GM12878 (cell line): Measurements from ENCODE around the gene FAM171A1. TPM values are rescaled to one million over a fixed set of nuclear protein-coding genes. Genes with fewer than 3 reads are reported as not detected.

Source experiments
- ATAC-seq: fragments of 200-7000 bp; cut with Tn5 transposase; 3 replicates; pipeline ENCODE4 v1.9.1; 2020; ENCODE audit warnings: mild to moderate bottlenecking, moderate library complexity
- BruUV-seq: library from RNA; stranded (reverse); fragments of 400-500 nt; replicated peaks from 2 replicates; lab custom pipeline; 2021; lab: Mats Ljungman, UMichigan
- CTCF ChIA-PET: fragments of 300-600 bp; sonication (Branson Sonifier 250); formaldehyde crosslinking; extraction: SDS; loops from one replicate; lab custom pipeline; 2021; ENCODE audit warnings: inconsistent platforms; lab: Yijun Ruan, JAX
- POLR2A ChIA-PET: fragments of 350-600 bp; formaldehyde crosslinking; extraction: SDS; loops from one replicate; lab custom pipeline; 2021; ENCODE audit warnings: inconsistent platforms; lab: Charles Lee
- RAD21 ChIA-PET: fragments of 300-600 bp; sonication (Branson Sonifier 250); formaldehyde crosslinking; loops from one replicate; lab custom pipeline; 2023; ENCODE audit warnings: antibody characterized with exemption; ENCODE audit not compliant: unreplicated experiment; lab: Charles Lee
- SMC1A ChIA-PET: fragments of 300-600 bp; sonication (Branson Sonifier 250); formaldehyde crosslinking; loops from one replicate; lab custom pipeline; 2023; ENCODE audit not compliant: unreplicated experiment, uncharacterized antibody; lab: Charles Lee
- DNase-seq: peaks from one replicate; pipeline ENCODE4 v3.0.0-alpha.2; 2011; ENCODE audit warnings: low read depth, low spot score
- FAIRE-seq: peaks from 3 replicates; lab custom pipeline; 2011; peaks lifted over from hg19 to GRCh38; lab: Jason Lieb, UNC
- H2AFZ ChIP-seq: 2 replicates; pipeline ENCODE4 v1.6.0; 2011; ENCODE audit warnings: low read depth, low read length, control low read depth; ENCODE audit not compliant: control insufficient read depth
- H3K27ac ChIP-seq: 2 replicates; pipeline ENCODE4 v1.5.1; 2011; ENCODE audit warnings: control low read depth; ENCODE audit not compliant: control insufficient read depth, insufficient read depth
- H3K27me3 ChIP-seq, 2 experiments: replicated peaks in 1 of 2; 2 replicates each; pipeline versions ENCODE4 v1.6.0 to v1.6.1; 2011; ENCODE audit warnings: low read length in 1 of 2; ENCODE audit not compliant: control insufficient read depth in 2 of 2, insufficient read depth in 2 of 2
- H3K36me3 ChIP-seq, 2 experiments: 2 replicates each; pipeline ENCODE4 v1.5.1; 2011; ENCODE audit warnings: low read length in 1 of 2; ENCODE audit not compliant: control insufficient read depth in 2 of 2, insufficient read depth in 2 of 2
- H3K4me1 ChIP-seq: 2 replicates; pipeline ENCODE4 v1.6.1; 2011; ENCODE audit warnings: mild to moderate bottlenecking, low read length, moderate library complexity, mixed read lengths; ENCODE audit not compliant: control insufficient read depth, insufficient read depth
- H3K4me2 ChIP-seq: 2 replicates; pipeline ENCODE4 v1.6.0; 2011; ENCODE audit warnings: control low read depth; ENCODE audit not compliant: control insufficient read depth, insufficient read depth
- H3K4me3 ChIP-seq: fragments of 200-600 bp; sonication (generic); 2 replicates; pipeline ENCODE4 v1.5.1; 2016
- H3K79me2 ChIP-seq: 2 replicates; pipeline ENCODE4 v1.6.0; 2011; ENCODE audit warnings: low read length; ENCODE audit not compliant: control insufficient read depth, insufficient read depth
- H3K9ac ChIP-seq: 2 replicates; pipeline ENCODE4 v1.8.0; 2011; ENCODE audit warnings: low read length, control low read depth, mixed read lengths; ENCODE audit not compliant: control insufficient read depth, insufficient read depth
- H3K9me3 ChIP-seq: replicated peaks from 3 replicates; pipeline ENCODE4 v1.5.1; 2011; ENCODE audit warnings: mild to moderate bottlenecking, low read length; ENCODE audit not compliant: control insufficient read depth, insufficient read depth
- H4K20me1 ChIP-seq: 2 replicates; pipeline ENCODE4 v1.6.0; 2011; ENCODE audit not compliant: control insufficient read depth, insufficient read depth
- ATF2 ChIP-seq: IDR thresholded peaks from 2 replicates; pipeline ENCODE4 v1.6.1; 2012; ENCODE audit warnings: low read length, inconsistent platforms
- ATF3 ChIP-seq: IDR thresholded peaks from 2 replicates; pipeline ENCODE4 v1.6.1; 2011; ENCODE audit warnings: low read depth, mild to moderate bottlenecking, low read length, moderate library complexity, borderline replicate concordance; ENCODE audit errors: extremely low read depth
- CEBPZ ChIP-seq: fragments of 150-350 bp; IDR thresholded peaks from 2 replicates; pipeline ENCODE4 v1.6.1; 2016; ENCODE audit warnings: low read depth, low read length
- IRF5 ChIP-seq: fragments of 450-650 bp; IDR thresholded peaks from 2 replicates; pipeline ENCODE4 v1.6.1; 2017; ENCODE audit warnings: borderline replicate concordance
- MEF2A ChIP-seq: IDR thresholded peaks from 2 replicates; pipeline ENCODE4 v1.6.1; 2011; ENCODE audit warnings: low read depth, mild to moderate bottlenecking, low read length, moderate library complexity; ENCODE audit not compliant: insufficient read depth
- POLR2AphosphoS5 ChIP-seq: IDR thresholded peaks from 2 replicates; pipeline ENCODE4 v1.6.1; 2011; ENCODE audit warnings: mild to moderate bottlenecking, low read length, inconsistent platforms
- RAD51 ChIP-seq: fragments of 450-650 bp; IDR thresholded peaks from 2 replicates; pipeline ENCODE4 v1.6.1; 2016; ENCODE audit warnings: moderate library complexity, mild to moderate bottlenecking, inconsistent platforms
- RB1 ChIP-seq: fragments of 450-650 bp; formaldehyde crosslinking; IDR thresholded peaks from 2 replicates; pipeline ENCODE4 v1.6.1; 2017; ENCODE audit warnings: mild to moderate bottlenecking, borderline replicate concordance
- RCOR1 ChIP-seq: conservative IDR thresholded peaks from 2 replicates; pipeline ENCODE4 v1.6.1; 2012; ENCODE audit warnings: low read depth, low read length, improper control_type of control experiment
- RUNX3 ChIP-seq: IDR thresholded peaks from 2 replicates; pipeline ENCODE4 v1.6.1; 2012; ENCODE audit warnings: low read length, inconsistent platforms
- TBL1XR1 ChIP-seq: IDR thresholded peaks from 2 replicates; pipeline ENCODE4 v1.6.1; 2012; ENCODE audit warnings: low read depth, low read length, improper control_type of control experiment
- ZNF687 ChIP-seq: fragments of 450-650 bp; IDR thresholded peaks from 2 replicates; pipeline ENCODE4 v1.6.1; 2017; ENCODE audit warnings: mild to moderate bottlenecking, moderate library complexity
- WGBS: methylation state at CpG from one replicate; pipeline ENCODE4 v1.1.6; 2016; ENCODE audit warnings: low lambda C conversion rate; ENCODE audit not compliant: insufficient replicate concordance, insufficient coverage; ENCODE audit errors: missing lambda C conversion rate; 5-methylcytosine and 5-hydroxymethylcytosine counted together
- in situ Hi-C: fragments of 300-500 bp; cut with MboI; formaldehyde crosslinking; loops from 9 replicates; pipeline ENCODE4 v1.14.3; 2018; ENCODE audit warnings: mixed read lengths
- intact Hi-C: fragments of 100-400 bp; cut with micrococcal nuclease; formaldehyde crosslinking; loops from one replicate; pipeline ENCODE4 v1.14.2; 2022; ENCODE audit not compliant: unreplicated experiment
- polyA plus RNA-seq, 11 experiments: library from polyadenylated mRNA; depleted of rRNA in 4 of 11; unstranded in 6 of 11; stranded (reverse) in 5 of 11; fragments of >200 nt; fragmentation: Nextera tagmentation in 4 of 11; fragmentation: Illumina TruSeq in 1 of 11; extraction: Ambion mirVana in 4 of 11; extraction: Trizol in 1 of 11; gene quantifications; 1 replicate in 1 of 11; 2 replicates in 10 of 11; pipeline versions ENCODE4 v1.2.1 to v1.2.3, GENCODE V29; 2011 to 2016; ENCODE audit warnings: inconsistent platforms in 2 of 11, missing spikeins in 2 of 11, low read depth in 1 of 11
- total RNA-seq, 4 experiments: library from RNA; depleted of rRNA in 3 of 4; stranded (reverse); fragments of >200 nt in 3 of 4; fragmentation: Illumina TruSeq in 1 of 4; extraction: Trizol in 1 of 4; gene quantifications; 2 replicates each; pipeline versions ENCODE4 v1.2.1 to v1.2.3, GENCODE V29; 2013 to 2021

FAM171A1 gene
- total and polyA plus RNA-seq, 10 of the 15 experiments (the other 5 are each of a cell fraction or from before 2014, with no cell fraction given): 0.05 to 0.28 (median 0.10) TPM; not detected in 1

- TF ChIP-seq ATF2 (no peak), ATF3 (no peak), RB1 (no peak)
Measured at GRCh38 chr10:15267496-15267895, 103.6 kb downstream of the FAM171A1 start (continued).

- RAD21 ChIA-PET: no interaction called here
- in situ Hi-C loops (no loop called here), intact Hi-C loops (no loop called here)
- Histone ChIP-seq H3K4me3 (no peak overlapping the region), H2AFZ (no peak overlapping the region), H3K36me3 (no peaks in the 10 kb centered on the region), H3K79me2 (no peaks in the 10 kb centered on the region), H3K4me2 (no peak overlapping the region), H3K9me3 (no peaks in the 10 kb centered on the region; the same call in 2 of the 3 replicates), H3K9ac (no peak overlapping the region), H3K4me1 (no peaks in the 10 kb centered on the region), H3K27ac (no peak overlapping the region), H4K20me1 (no peaks in the 10 kb centered on the region), H3K27me3 (peaks cover 0 to 2% of the 10 kb centered on the region in 2 experiments; a peak in 1 of 4 replicates)
- DNase-seq (no peak), ATAC-seq (no peak), FAIRE-seq (no peak)
- SMC1A ChIA-PET: no interaction called here
- BruUV-seq: no TSS peak
- 22% methylated on average over 5 of the region's 5 CpGs for WGBS
- CTCF ChIA-PET: no interaction called here
- POLR2A ChIA-PET: interaction anchor here (0.6 kb wide), 1 partner anchor 38 kb away, joined by 5 read pairs; no protein-coding TSS in a partner anchor
- TF ChIP-seq POLR2AphosphoS5 (no peak), ZNF687 (no peak), MEF2A (no peak), RUNX3 (no peak), RCOR1 (no peak), IRF5 (no peak), CEBPZ (no peak), TBL1XR1 (no peak), RAD51 (no peak)
Measured at GRCh38 chr10:15266117-15266516, 105.0 kb downstream of the FAM171A1 start.
